ENCODE results near the gene GPRC5A.
"Not testable (repeated sequence)": the region's sequence is repeated elsewhere in the genome, so short reads cannot be mapped to it uniquely, and the experiment has no call there.

Gene GPRC5A

GRCh38 chr12:12891080-12891880 lies at the start of gene GPRC5A:
Gene GPRC5A, plus strand, starts transcription at chr12:12891562. Its CDS starts 16,688 bp downstream, at chr12:12908250.
- H3K27ac ChIP-seq = peak within 1 kb of the TSS; percentile 42
- TF ChIP-seq ZFX (IDR thresholded peaks at IDR 0.05) (no peak), CTCF (conservative IDR thresholded peaks at IDR 0.05) (no peak)

GRCh38 chr12:12845794-12846243 lies 45.5 kb upstream of the GPRC5A start:
- peak overlapping the region; percentile 48 for H3K27ac ChIP-seq
- TF ChIP-seq CTCF (conservative IDR thresholded peaks at IDR 0.05) (no peak), ZFX (IDR thresholded peaks at IDR 0.05) (no peak)

- not testable (repeated sequence) for H3K27ac ChIP-seq
Measured at GRCh38 chr12:12846780-12847179, 44.6 kb upstream of the GPRC5A start.

GRCh38 chr12:12853435-12853834 lies 37.9 kb upstream of the GPRC5A start:
- no peak overlapping the region for H3K27ac ChIP-seq
- TF ChIP-seq CTCF (conservative IDR thresholded peaks at IDR 0.05) = no peak
- TF ChIP-seq ZFX (IDR thresholded peaks at IDR 0.05) = no peak

- TF ChIP-seq CTCF (conservative IDR thresholded peaks at IDR 0.05) (no peak), ZFX (IDR thresholded peaks at IDR 0.05) (no peak)
- no peak overlapping the region for H3K27ac ChIP-seq
Measured at GRCh38 chr12:12859690-12860089, 31.7 kb upstream of the GPRC5A start.

GRCh38 chr12:12864243-12864642 lies 27.1 kb upstream of the GPRC5A start:
- TF ChIP-seq ZFX (IDR thresholded peaks at IDR 0.05) = no peak
- H3K27ac ChIP-seq = no peak overlapping the region

GRCh38 chr12:12868477-12869235 lies 22.7 kb upstream of the GPRC5A start:
- TF ChIP-seq ZFX (IDR thresholded peaks at IDR 0.05) (no peak), CTCF (conservative IDR thresholded peaks at IDR 0.05) (no peak)
- H3K27ac ChIP-seq = no peak overlapping the region

- no peak overlapping the region for H3K27ac ChIP-seq
- TF ChIP-seq ZFX (IDR thresholded peaks at IDR 0.05) (no peak), CTCF (conservative IDR thresholded peaks at IDR 0.05) (no peak)
Measured at GRCh38 chr12:12870465-12870864, 20.9 kb upstream of the GPRC5A start.
